A549 (cell line): ENCODE data around the gene ARPC2. TPM values are rescaled to one million over a fixed set of nuclear protein-coding genes. Genes with fewer than 3 reads are reported as not detected.

Experiments used
- ATAC-seq, 2 experiments: fragments of 200-7000 bp in 1 of 2; fragments of >200 bp in 1 of 2; cut with Nextera tagmentation in 1 of 2; cut with Tn5 transposase in 1 of 2; 3 replicates each; pipeline versions ENCODE4 v1.8.0 to v1.9.1; 2018 to 2020; ENCODE audit warnings: mild to moderate bottlenecking in 1 of 2, moderate library complexity in 1 of 2
- CTCF ChIA-PET: fragments of 300-600 bp; sonication (Branson Sonifier 250); formaldehyde crosslinking; extraction: SDS; loops from one replicate; lab custom pipeline; 2021; ENCODE audit warnings: antibody characterized with exemption, inconsistent platforms; lab: Yijun Ruan, JAX
- POLR2A ChIA-PET: fragments of 350-600 bp; formaldehyde crosslinking; extraction: SDS; loops from one replicate; lab custom pipeline; 2021; ENCODE audit warnings: antibody characterized with exemption, inconsistent platforms; lab: Yijun Ruan, JAX
- DNase-seq, 2 experiments: peaks; one replicate each; pipeline versions ENCODE4 v3.0.0 to v3.0.0-alpha.2; 2011 to 2016; ENCODE audit warnings: low read depth in 1 of 2, low spot score in 1 of 2
- FAIRE-seq: peaks from 2 replicates; lab custom pipeline; 2011; peaks lifted over from hg19 to GRCh38; lab: Jason Lieb, UNC
- H3K27ac ChIP-seq, 2 experiments: fragments of >200 bp; sonication (Bioruptor Twin); formaldehyde crosslinking; 3 replicates each; pipeline ENCODE4 v1.5.1; 2016 to 2017
- H3K4me1 ChIP-seq: fragments of >200 bp; sonication (Bioruptor Twin); formaldehyde crosslinking; 3 replicates; pipeline ENCODE4 v1.6.1; 2016
- H3K4me2 ChIP-seq: fragments of >200 bp; sonication (Bioruptor Twin); formaldehyde crosslinking; 3 replicates; pipeline ENCODE4 v1.6.1; 2016
- H3K4me3 ChIP-seq: fragments of >200 bp; sonication (Bioruptor Twin); formaldehyde crosslinking; 3 replicates; pipeline ENCODE4 v1.5.1; 2016
- H3K9me3 ChIP-seq: fragments of >200 bp; sonication (Bioruptor Twin); formaldehyde crosslinking; 3 replicates; pipeline ENCODE4 v1.6.1; 2016
- ATOH8 ChIP-seq: fragments of 250-450 bp; sonication (Bioruptor Pico); IDR thresholded peaks from 2 replicates; pipeline ENCODE4 v1.5.0; 2020; ENCODE audit warnings: low read depth, mild to moderate bottlenecking, moderate library complexity
- CEBPB ChIP-seq, 2 experiments: fragments of >200 bp in 1 of 2; sonication (Bioruptor Twin) in 1 of 2; formaldehyde crosslinking in 1 of 2; IDR thresholded peaks; 2 replicates each; pipeline ENCODE4 v1.6.1; 2012 to 2016
- CHD2 ChIP-seq: fragments of 150-350 bp; IDR thresholded peaks from 2 replicates; pipeline ENCODE4 v1.6.1; 2014; ENCODE audit warnings: low read length; ENCODE audit not compliant: partially characterized antibody
- CHD4 ChIP-seq: fragments of 200-600 bp; sonication (generic); IDR thresholded peaks from 2 replicates; pipeline ENCODE4 v1.6.1; 2016; ENCODE audit warnings: antibody characterized with exemption, mild to moderate bottlenecking, borderline replicate concordance
- CTCF ChIP-seq: fragments of >200 bp; sonication (Bioruptor Twin); formaldehyde crosslinking; IDR thresholded peaks from 3 replicates; pipeline ENCODE4 v1.5.1; 2016
- EHMT2 ChIP-seq: fragments of 200-600 bp; sonication (generic); IDR thresholded peaks from 2 replicates; pipeline ENCODE4 v1.6.1; 2016; ENCODE audit warnings: antibody characterized with exemption, low read depth, mild to moderate bottlenecking, moderate library complexity
- EP300 ChIP-seq, 2 experiments: fragments of >200 bp; sonication (Bioruptor Twin); formaldehyde crosslinking; IDR thresholded peaks; 2 replicates in 1 of 2; 3 replicates in 1 of 2; pipeline ENCODE4 v1.6.1; 2016 to 2017
- HDAC2 ChIP-seq: fragments of 200-600 bp; sonication (generic); IDR thresholded peaks from 2 replicates; pipeline ENCODE4 v1.6.1; 2016
- HES2 ChIP-seq: fragments of >200 bp; sonication (Bioruptor Twin); formaldehyde crosslinking; IDR thresholded peaks from 2 replicates; pipeline ENCODE4 v1.6.1; 2016
- HEYL ChIP-seq: fragments of 250-450 bp; sonication (Bioruptor Pico); IDR thresholded peaks from 2 replicates; pipeline ENCODE4 v1.8.0; 2021; ENCODE audit warnings: mild to moderate bottlenecking, moderate library complexity
- HOXA7 ChIP-seq: fragments of 250-450 bp; sonication (Bioruptor Pico); IDR thresholded peaks from 2 replicates; pipeline ENCODE4 v1.5.0; 2020; ENCODE audit warnings: mild to moderate bottlenecking, moderate library complexity
- HOXB13 ChIP-seq: fragments of 250-450 bp; sonication (Bioruptor Pico); IDR thresholded peaks from 2 replicates; pipeline ENCODE4 v1.5.0; 2020; ENCODE audit warnings: low read depth, mild to moderate bottlenecking, moderate library complexity
- HOXB5 ChIP-seq: fragments of 250-450 bp; sonication (Bioruptor Pico); IDR thresholded peaks from 2 replicates; pipeline ENCODE4 v1.5.0; 2020; ENCODE audit warnings: mild to moderate bottlenecking, moderate library complexity
- JUNB ChIP-seq: fragments of >200 bp; sonication (Bioruptor Twin); formaldehyde crosslinking; IDR thresholded peaks from 2 replicates; pipeline ENCODE4 v1.6.1; 2016
- KDM1A ChIP-seq: fragments of 200-600 bp; sonication (generic); IDR thresholded peaks from 2 replicates; pipeline ENCODE4 v1.6.1; 2016; ENCODE audit warnings: low read depth, mild to moderate bottlenecking
- MAFK ChIP-seq: fragments of 450-650 bp; IDR thresholded peaks from 2 replicates; pipeline ENCODE4 v1.6.1; 2014; ENCODE audit not compliant: partially characterized antibody
- NFE2L2 ChIP-seq: fragments of 150-350 bp; conservative IDR thresholded peaks from 2 replicates; pipeline ENCODE4 v1.6.1; 2014; ENCODE audit warnings: low read length
- NPAS2 ChIP-seq: fragments of 250-450 bp; sonication (Bioruptor Pico); IDR thresholded peaks from 2 replicates; pipeline ENCODE4 v1.8.0; 2022; ENCODE audit warnings: mild to moderate bottlenecking, moderate library complexity, borderline replicate concordance
- PBX3 ChIP-seq: IDR thresholded peaks from 2 replicates; pipeline ENCODE4 v1.6.1; 2012
- PHF8 ChIP-seq: fragments of 200-600 bp; sonication (generic); IDR thresholded peaks from 2 replicates; pipeline ENCODE4 v1.6.1; 2016; ENCODE audit warnings: low read depth, mild to moderate bottlenecking, antibody characterized with exemption, moderate library complexity, borderline replicate concordance
- POLR2A ChIP-seq: IDR thresholded peaks from 2 replicates; pipeline ENCODE4 v1.6.1; 2012; ENCODE audit warnings: mild to moderate bottlenecking, low read length
- POLR2AphosphoS2 ChIP-seq: conservative IDR thresholded peaks from 2 replicates; pipeline ENCODE4 v1.6.1; 2012; ENCODE audit warnings: low read length, improper control_type of control experiment, inconsistent platforms
- RARB ChIP-seq: fragments of 250-450 bp; sonication (Bioruptor Pico); IDR thresholded peaks from 2 replicates; pipeline ENCODE4 v1.8.0; 2021; ENCODE audit warnings: mild to moderate bottlenecking, moderate library complexity
- RFX5 ChIP-seq: fragments of 450-650 bp; IDR thresholded peaks from 2 replicates; pipeline ENCODE4 v1.7.1; 2014; ENCODE audit warnings: antibody characterized with exemption, mild to moderate bottlenecking, moderate library complexity
- SREBF2 ChIP-seq: fragments of 450-650 bp; IDR thresholded peaks from 2 replicates; pipeline ENCODE4 v1.6.1; 2014; ENCODE audit warnings: mild to moderate bottlenecking, moderate library complexity
- TP53 ChIP-seq: fragments of 250-450 bp; sonication (Bioruptor Pico); IDR thresholded peaks from 2 replicates; pipeline ENCODE4 v1.5.0; 2021; ENCODE audit warnings: mild to moderate bottlenecking, moderate library complexity
- ZNF302 ChIP-seq: fragments of 250-450 bp; sonication (Bioruptor Pico); IDR thresholded peaks from 2 replicates; pipeline ENCODE4 v1.9.0; 2021; ENCODE audit warnings: inconsistent platforms, mild to moderate bottlenecking, moderate library complexity
- ZSCAN20 ChIP-seq: fragments of 250-450 bp; sonication (Bioruptor Pico); IDR thresholded peaks from 2 replicates; pipeline ENCODE4 v1.8.0; 2022; ENCODE audit warnings: mild to moderate bottlenecking, moderate library complexity
- WGBS: methylation state at CpG from one replicate; pipeline ENCODE4 v1.1.6; 2017; ENCODE audit errors: missing lambda C conversion rate; 5-methylcytosine and 5-hydroxymethylcytosine counted together
- polyA plus RNA-seq, 4 experiments: library from polyadenylated mRNA; depleted of rRNA in 3 of 4; stranded (reverse); fragments of >200 nt; fragmentation: RNase III in 1 of 4; extraction: RNeasy Plus Mini Kit Qiagen cat#74134 plus additional on column Dnase treatment in 1 of 4; gene quantifications; 2 replicates in 3 of 4; 3 replicates in 1 of 4; pipeline ENCODE4 v1.2.3, GENCODE V29; 2011 to 2017

Gene ARPC2
- polyA plus RNA-seq, 2 of the 4 experiments (the other 2 are of a cell fraction): 263 to 374 TPM

GRCh38 chr2:218260166-218260565, 43.2 kb downstream of the ARPC2 start:
- no peak overlapping the region for H3K4me3 ChIP-seq
- ChIA-PET POLR2A (no interaction called here), CTCF (interaction anchor here (0.5 to 1.8 kb wide), 3 partner anchors 8 to 260 kb away, joined by 3 to 4 read pairs (median 3); partner anchors contain the start of gene CATIP)
- FAIRE-seq (no peak), ATAC-seq (no peak), DNase-seq (no peak)
- H3K4me2 ChIP-seq: no peak overlapping the region
- H3K4me1 ChIP-seq: no peaks in the 10 kb centered on the region; the same call in 2 of the 3 replicates
- H3K9me3 ChIP-seq: no peaks in the 10 kb centered on the region
- TF ChIP-seq KDM1A: no peak
- no peak for TF ChIP-seq NPAS2 (CRISPR knock-in tag)
- TF ChIP-seq NFE2L2: no peak
- TF ChIP-seq HOXB13 (CRISPR knock-in tag): no peak
- no peak for TF ChIP-seq TP53 (CRISPR knock-in tag)
- no peak for TF ChIP-seq CHD4
- no peak for TF ChIP-seq CEBPB (IDR thresholded peaks at IDR 0.05)
- no peak for TF ChIP-seq HES2
- no peak overlapping the region for H3K27ac ChIP-seq
- WGBS: 78% methylated on average over 5 of the region's 5 CpGs

GRCh38 chr2:218260742-218261422, 43.9 kb downstream of the ARPC2 start, which contains the start of gene GPBAR1:
GPBAR1 (plus strand) TSS chr2:218261015; CDS start chr2:218262725, 1,710 bp downstream.
- peak; percentile 21 to 51; a peak in 4 of 6 replicates for ATAC-seq
- ChIA-PET CTCF (interaction anchor here (0.6 to 1.8 kb wide), 5 partner anchors 11 to 95 kb away, joined by 3 to 5 read pairs (median 4); partner anchors contain the start of gene CATIP), POLR2A (no interaction called here)
- TF ChIP-seq JUNB (no peak), ATOH8 (CRISPR knock-in tag) (no peak), POLR2AphosphoS2 (no peak), NPAS2 (CRISPR knock-in tag) (no peak), SREBF2 (no peak), CHD2 (no peak), TP53 (CRISPR knock-in tag) (no peak), KDM1A (no peak), HDAC2 (no peak)
- FAIRE-seq: no peak
- Histone ChIP-seq H3K4me2 (no peak within 1 kb of the TSS), H3K27ac (no peak within 1 kb of the TSS), H3K9me3 (no peaks in the 10 kb centered on the region), H3K4me1 (no peaks in the 10 kb centered on the region; the same call in 2 of the 3 replicates), H3K4me3 (no peak within 1 kb of the TSS)
- no peak for DNase-seq
- 79% methylated on average over 8 of the region's 10 CpGs for WGBS

GRCh38 chr2:218261423-218262236, 44.6 kb downstream of the ARPC2 start:
- ChIA-PET CTCF (interaction anchor here (1.3 to 1.7 kb wide), 3 partner anchors 10 to 32 kb away, joined by 4 to 5 read pairs (median 5); no protein-coding TSS in a partner anchor), POLR2A (no interaction called here)
- Histone ChIP-seq H3K4me3 (no peak overlapping the region), H3K4me2 (no peak overlapping the region), H3K27ac (no peak overlapping the region), H3K4me1 (no peaks in the 10 kb centered on the region; the same call in 2 of the 3 replicates), H3K9me3 (no peaks in the 10 kb centered on the region)
- 59% methylated on average over 8 of the region's 8 CpGs for WGBS
- FAIRE-seq: no peak
- peak in 1 of 2 experiments; percentile 3; a peak in 3 of 6 replicates for ATAC-seq
- no peak for DNase-seq
- TF ChIP-seq RFX5 (no peak), CTCF (no peak), HES2 (no peak), ZNF302 (no peak), RARB (CRISPR knock-in tag) (no peak), HEYL (CRISPR knock-in tag) (no peak), TP53 (CRISPR knock-in tag) (no peak), MAFK (no peak), HOXB13 (CRISPR knock-in tag) (no peak), POLR2A (no peak), ZSCAN20 (no peak), EHMT2 (no peak), PBX3 (no peak), HOXB5 (no peak), HDAC2 (no peak), PHF8 (no peak), EP300 (IDR thresholded peaks at IDR 0.05) (no peak), HOXA7 (CRISPR knock-in tag) (no peak)
